ENCODE data around the gene ARL4C.

Gene ARL4C

GRCh38 chr2:234497594-234498235, 834 bp upstream of the ARL4C start:
- DNase-seq, result no peak

GRCh38 chr2:234496055-234496834, 636 bp downstream of the ARL4C start:
- DNase-seq, result peak; percentile 73

- DNase-seq, result peak; percentile 55
Observed at GRCh38 chr2:234495251-234496054, 1.4 kb downstream of the ARL4C start.

DNA sequence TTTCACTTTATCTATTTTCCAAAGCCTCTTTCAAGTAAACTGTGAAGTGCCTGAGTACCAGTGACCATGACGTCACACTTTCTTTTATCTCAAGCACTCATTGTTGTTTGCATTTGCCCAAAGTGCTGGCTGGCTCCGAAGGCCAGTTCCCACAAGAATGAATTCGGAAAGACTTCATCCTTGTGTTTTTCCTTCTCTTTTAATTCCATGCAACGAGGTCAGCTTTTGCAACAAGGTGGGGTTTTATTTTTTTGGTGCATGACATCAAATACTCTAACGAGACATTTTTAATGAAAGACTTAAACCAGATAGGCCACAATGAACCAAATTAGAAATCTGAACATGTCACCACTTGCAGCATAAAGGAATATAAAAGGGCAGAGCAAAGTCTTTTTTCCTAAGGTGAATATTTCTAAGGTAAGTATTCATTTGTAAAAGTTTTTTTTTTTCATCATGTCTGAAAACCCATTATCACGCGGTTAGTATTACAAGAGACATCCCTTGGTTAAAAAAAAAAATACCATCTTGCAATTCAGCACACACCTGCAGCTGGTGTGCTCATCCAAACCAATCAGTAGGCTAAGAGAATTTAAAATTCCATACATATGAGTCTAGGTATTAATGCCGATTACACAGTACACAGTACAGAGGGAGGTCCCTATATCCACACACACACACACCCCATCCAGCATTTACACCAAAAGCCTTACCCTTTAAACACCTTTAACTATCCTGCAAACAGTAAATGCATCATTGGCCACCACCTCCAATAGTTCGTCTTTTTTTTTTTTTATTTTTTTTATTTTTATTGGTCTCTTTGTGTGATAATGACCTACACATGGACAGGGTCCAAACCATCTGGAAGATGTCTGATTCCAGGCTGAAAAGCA, 2.3 kb downstream of the ARL4C start:
- DNase-seq, result no peak

DNA sequence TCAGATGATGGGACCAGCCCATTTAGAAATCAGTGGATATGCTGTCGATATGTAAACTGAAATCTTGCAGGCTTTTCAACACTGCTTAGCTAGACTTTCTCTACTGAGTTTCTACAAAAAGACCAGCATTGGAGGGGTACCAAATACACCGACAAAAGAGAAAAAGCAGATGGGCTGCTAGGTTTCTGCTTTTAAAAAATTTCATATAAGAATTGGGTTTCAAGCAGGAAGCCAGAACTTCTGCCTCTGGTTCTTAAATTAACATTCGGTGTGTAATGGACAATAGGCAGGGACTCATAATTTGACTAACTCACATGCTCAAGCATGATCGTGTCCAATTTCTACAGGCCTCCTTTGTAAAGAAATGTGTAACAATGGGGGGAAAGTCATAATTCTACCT, 3.1 kb downstream of the ARL4C start:
- DNase-seq, result no peak

GRCh38 chr2:234492717-234493485, 4.0 kb downstream of the ARL4C start:
- no peak for DNase-seq

DNA sequence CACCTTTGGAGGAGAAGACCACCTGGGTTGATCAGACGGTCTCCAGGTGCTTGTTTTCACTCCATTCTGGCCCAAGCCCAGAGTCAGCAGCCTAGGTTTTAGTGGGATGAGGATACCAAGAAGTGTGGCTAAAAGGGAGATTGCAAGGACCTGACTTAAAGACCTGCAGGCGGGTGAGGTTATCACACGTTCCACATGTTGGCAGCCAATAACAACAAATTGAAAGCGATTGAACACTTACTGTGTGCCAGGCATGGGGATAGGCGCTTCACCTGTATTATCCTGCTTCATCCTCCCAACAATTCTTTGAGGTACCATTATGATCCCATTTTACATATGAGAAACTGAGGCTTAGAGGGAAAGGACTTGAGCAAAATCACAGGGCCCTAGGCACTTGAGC, 5.0 kb downstream of the ARL4C start:
- DNase-seq, result no peak

DNA sequence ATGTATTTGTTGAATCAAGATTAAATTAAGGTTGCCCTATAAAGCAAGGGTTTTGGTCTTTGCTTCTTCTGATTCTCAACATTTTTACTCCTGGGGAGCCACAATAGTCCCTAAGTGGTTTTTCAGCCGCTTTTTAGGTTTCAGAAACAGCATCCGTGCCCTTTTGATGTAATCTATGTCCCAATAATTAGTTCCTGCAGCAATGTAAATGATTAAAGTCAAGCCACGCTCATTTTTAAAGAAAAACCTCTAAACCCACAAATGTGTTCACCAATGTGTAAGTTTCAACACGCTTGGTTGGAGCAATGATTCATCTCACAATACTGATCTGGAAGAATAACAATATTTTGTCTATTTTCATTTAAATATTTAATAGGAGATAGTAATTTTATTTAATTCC, 5.6 kb downstream of the ARL4C start:
- no peak for DNase-seq

DNA sequence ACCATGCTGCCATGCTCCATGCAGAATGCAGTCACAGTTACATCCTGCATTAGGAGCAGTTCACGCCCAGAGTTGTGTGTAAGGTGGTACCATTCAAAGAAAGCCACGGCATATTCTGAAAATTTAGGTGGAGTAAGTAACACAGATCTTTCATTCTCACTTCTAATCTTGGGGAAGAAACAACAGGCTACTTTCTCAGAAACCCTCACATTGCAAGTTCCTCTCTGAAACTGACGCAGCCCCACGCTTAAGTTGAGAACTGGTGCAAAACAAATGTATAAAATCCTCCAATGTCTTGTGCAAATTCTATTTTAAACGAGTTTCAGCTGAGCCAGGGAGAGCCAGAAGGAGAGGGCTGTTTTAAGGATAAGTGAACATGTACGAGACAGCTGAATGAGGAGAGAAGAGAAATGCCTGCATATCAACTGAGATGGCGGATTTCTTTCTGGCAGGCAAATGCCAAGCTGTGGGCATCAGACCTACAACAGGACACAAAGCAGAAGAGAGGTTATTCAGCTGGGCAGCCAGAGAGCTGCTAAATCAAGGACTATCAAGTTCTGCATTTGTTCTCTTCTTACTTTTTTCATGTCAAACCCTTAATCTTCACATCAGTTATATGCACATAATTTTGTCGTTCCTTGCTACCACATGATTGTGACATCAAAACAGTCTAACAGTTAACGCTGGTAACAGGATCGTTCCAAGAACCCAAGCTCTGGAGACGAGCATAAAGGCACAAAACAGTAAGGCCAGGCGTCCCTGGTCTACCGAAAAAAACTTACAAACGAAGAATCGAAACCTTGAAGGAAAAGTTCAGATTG, 6.4 kb downstream of the ARL4C start:
- no peak for DNase-seq

- DNase-seq, result no peak
Observed at GRCh38 chr2:234488913-234489451, 7.9 kb downstream of the ARL4C start.

DNA sequence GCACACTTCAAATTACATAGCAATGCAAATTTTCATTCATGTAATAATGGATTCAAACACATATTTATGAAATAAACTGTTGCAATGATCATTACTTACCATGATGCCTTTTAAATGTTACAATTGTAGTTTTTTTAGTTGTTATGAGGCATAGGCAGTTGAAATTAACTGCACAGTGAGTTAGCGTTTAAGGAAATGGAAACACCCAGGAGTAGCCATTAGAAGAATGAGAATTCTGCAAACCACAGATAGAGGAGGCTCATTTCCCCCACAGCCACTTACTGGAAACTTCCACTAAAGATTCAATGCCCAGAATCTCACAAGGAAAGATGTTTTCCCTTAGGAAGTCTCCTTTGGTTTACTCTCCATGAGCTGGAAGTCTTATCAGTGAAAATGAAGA, 8.4 kb downstream of the ARL4C start:
- no peak for DNase-seq

DNA sequence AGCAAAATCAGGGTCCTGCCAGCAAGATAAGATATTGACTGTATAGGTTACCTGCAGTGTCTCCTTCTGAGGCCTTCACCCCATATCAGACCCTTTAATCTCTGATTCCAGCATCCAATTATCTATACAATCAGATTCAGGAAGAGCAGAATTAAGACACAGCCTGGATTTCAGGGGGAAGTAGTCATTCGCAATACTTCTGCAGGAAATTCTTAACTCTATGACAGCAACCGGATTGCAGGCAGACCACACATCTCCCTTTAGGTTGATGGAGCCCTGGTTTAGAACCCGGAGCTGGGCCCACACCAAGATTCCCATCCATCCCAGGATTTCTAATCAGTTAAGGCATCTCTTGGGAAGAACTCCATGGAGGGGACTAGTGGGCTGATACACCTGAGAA, 9.5 kb downstream of the ARL4C start:
- DNase-seq, result no peak

DNA sequence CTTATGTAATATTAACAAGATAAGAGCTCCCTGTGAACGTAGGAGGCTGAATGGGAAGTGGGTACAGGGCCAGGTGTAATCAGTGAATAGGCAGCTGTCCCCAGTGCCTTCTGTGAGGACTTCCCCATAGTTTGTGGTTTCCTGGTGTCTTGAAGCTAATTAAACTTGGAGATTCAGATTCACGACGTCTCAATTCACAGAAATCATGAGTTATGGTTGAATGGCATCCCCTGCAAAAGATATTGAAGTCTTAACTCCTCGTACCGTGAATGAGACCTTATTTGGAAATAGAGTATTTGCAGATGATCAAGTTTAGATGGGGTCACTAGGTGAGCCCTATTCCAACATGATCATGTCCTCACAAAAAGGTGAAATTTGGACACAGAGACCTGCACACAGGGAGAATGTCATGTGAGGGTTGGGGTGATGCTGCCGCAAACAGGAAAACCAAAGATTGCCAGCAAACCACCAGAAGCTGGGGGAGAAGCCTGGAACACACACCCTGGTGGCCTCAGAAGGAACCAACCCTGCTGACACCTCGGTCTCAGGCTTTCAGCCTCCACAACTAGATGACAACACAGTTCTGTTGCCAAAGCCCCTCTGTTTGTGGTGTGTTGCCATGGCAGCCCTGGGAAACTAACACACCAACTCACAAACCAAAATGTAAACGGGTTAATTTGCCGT, 13.2 kb downstream of the ARL4C start:
- no peak for DNase-seq

DNA sequence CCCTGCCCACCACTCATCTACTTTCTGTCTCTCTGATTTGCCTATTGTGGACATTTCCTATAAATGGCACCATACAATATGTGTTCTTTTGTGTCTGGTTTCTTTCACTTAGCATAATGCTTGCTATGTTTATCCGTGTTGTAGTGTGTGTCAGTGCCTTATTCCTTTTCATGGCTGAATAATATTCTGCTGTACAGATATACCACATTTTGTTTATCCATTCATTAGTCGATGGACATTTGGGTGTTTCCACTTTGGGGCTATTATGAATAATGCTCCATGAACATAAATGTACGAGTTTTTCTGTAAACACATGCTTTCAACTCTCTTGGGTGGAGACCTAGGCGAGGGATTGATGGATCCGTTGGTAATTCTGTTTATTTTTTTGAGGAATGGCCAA, 15.6 kb downstream of the ARL4C start:
- no peak for DNase-seq

DNA sequence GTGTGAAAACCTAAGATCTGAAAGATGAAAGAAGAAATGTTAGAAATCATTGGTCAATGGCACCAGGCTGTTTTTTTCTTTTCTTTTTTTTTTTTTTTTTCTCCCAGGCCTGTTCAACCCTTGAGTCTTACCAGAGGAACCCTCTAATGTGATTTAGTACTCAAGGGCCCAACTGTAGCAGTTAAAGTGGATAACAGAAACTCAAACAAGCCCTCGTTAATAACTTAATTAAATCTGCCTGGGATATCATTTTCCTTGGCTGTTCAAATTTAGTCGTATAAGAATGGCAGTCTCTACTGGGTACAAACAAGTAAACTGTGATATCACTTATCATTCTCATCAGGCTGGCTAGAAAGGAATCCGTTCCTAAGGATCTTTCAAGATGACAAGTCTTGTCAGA, 16.5 kb downstream of the ARL4C start:
- no peak for DNase-seq

- DNase-seq, result no peak
Observed at GRCh38 chr2:234479465-234479864, 17.4 kb downstream of the ARL4C start.

- no peak for DNase-seq
Observed at GRCh38 chr2:234478121-234478858, 18.6 kb downstream of the ARL4C start.

DNA sequence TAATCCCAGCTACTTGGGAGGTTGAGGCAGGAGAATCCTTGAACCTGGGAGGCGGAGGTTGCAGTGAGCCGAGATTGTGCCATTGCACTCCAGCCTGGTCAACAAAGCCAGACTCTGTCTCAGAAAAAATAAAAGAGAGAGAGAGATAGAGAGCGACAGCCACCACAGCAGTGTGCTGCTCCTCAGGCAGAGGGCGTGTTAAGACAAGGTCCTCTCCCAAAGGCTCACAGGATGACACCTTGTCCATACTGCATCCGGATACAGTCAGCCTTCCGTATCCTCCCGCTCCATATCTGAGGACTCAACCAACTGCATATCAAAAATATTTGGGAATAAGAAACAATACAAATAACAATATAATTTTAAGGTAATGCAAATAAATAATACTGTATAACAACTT, 20.1 kb downstream of the ARL4C start:
- DNase-seq, result no peak

DNA sequence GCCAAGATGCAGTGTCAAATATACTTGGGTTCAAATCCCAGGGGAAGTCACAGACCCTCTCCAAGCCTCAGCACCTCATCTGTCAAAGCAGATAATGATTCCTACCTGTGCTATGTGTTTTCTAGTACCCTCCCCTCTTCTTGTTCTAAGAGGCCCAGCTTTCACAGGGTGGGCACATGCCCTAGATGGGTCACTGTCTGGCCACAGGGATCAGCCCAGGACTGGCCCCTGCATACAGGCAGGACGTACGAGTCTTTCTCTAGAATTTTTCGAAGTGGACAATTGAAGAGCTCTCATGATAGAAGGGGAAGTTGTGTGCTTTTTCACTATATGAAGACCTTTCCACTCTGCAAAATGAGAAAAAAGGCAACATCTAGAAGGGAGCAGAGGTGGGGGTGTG, 22.2 kb downstream of the ARL4C start:
- DNase-seq, result no peak

GRCh38 chr2:234472155-234472554, 24.7 kb downstream of the ARL4C start:
- DNase-seq, result no peak

Measured in 8988T (cell line).